Lower lobe of right lung (tissue), 2 donors: ENCODE measurements around the gene PSMC5. TPM values are rescaled to one million over a fixed set of nuclear protein-coding genes. Genes with fewer than 3 reads are reported as not detected.

ENCODE experiments used
- ATAC-seq, 2 donors: fragments of 200-7000 bp; cut with Tn5 transposase; one replicate each; pipeline ENCODE4 v1.9.1; 2020 to 2022; ENCODE audit warnings: mild to moderate bottlenecking in 2 of 2, moderate library complexity in 2 of 2
- DNase-seq: peaks from one replicate; pipeline ENCODE4 v3.0.0-alpha.2; 2020
- H3K27ac ChIP-seq: fragments of 200-600 bp; one replicate; pipeline ENCODE4 v1.8.0; 2022
- H3K27me3 ChIP-seq: fragments of 200-600 bp; one replicate; pipeline ENCODE4 v1.8.0; 2022; ENCODE audit warnings: low read depth
- H3K36me3 ChIP-seq: fragments of 200-600 bp; one replicate; pipeline ENCODE4 v1.8.0; 2022; ENCODE audit warnings: mild to moderate bottlenecking
- H3K4me1 ChIP-seq: fragments of 200-600 bp; one replicate; pipeline ENCODE4 v1.8.0; 2022
- H3K4me3 ChIP-seq: fragments of 200-600 bp; one replicate; pipeline ENCODE4 v1.8.0; 2022; ENCODE audit warnings: mild to moderate bottlenecking
- H3K9me3 ChIP-seq: fragments of 200-600 bp; one replicate; pipeline ENCODE4 v1.8.0; 2022
- CTCF ChIP-seq: fragments of 200-600 bp; IDR thresholded peaks from one replicate; pipeline ENCODE4 v1.8.0; 2022; ENCODE audit warnings: antibody characterized with exemption, mild to moderate bottlenecking
- intact Hi-C: fragments of 100-400 bp; cut with DNase I; formaldehyde crosslinking; loops from one replicate; pipeline ENCODE4 v1.11.0; 2022
- total RNA-seq: library from RNA; stranded (reverse); fragmentation: NEBNext Ultra II Directional; extraction: Animal tissue kit (Norgen Biotek cat#: 25700); gene quantifications from one replicate; pipeline ENCODE4 v1.2.1, GENCODE V29; 2021
- donor health status: DM: no; HTN: yes; CAD: no; lungs with severe emphysema.

PSMC5 gene
- total RNA-seq, 1 donor from 2014 or later, result 98.6 TPM

GRCh38 chr17:63845509-63845908 lies 18.3 kb downstream of the PSMC5 start:
- Histone ChIP-seq H3K27me3 (no peaks in the 10 kb centered on the region), H3K4me1 (peaks cover 28% of the 10 kb centered on the region), H3K36me3 (no peaks in the 10 kb centered on the region), H3K27ac (no peak overlapping the region), H3K4me3 (no peak overlapping the region), H3K9me3 (peaks cover 3% of the 10 kb centered on the region)
- no peak for DNase-seq
- TF ChIP-seq CTCF, result no peak
- intact Hi-C loops, result no loop called here
- ATAC-seq, result no peak

- no peak for DNase-seq
- Histone ChIP-seq H3K27me3 (no peaks in the 10 kb centered on the region), H3K9me3 (peaks cover 3% of the 10 kb centered on the region), H3K4me3 (no peak overlapping the region), H3K4me1 (peaks cover 17% of the 10 kb centered on the region), H3K27ac (no peak overlapping the region), H3K36me3 (no peaks in the 10 kb centered on the region)
- TF ChIP-seq CTCF, result no peak
- intact Hi-C loops, result no loop called here
- ATAC-seq, result no peak
Measured at GRCh38 chr17:63847525-63848249, 20.5 kb downstream of the PSMC5 start.

GRCh38 chr17:63848834-63849689 lies 21.8 kb downstream of the PSMC5 start:
- DNase-seq (peak; percentile 95), ATAC-seq (peak; percentile 97)
- peak; percentile 54 for TF ChIP-seq CTCF
- Histone ChIP-seq H3K27ac (peak overlapping the region; percentile 78), H3K4me1 (peaks cover 10% of the 10 kb centered on the region), H3K36me3 (no peaks in the 10 kb centered on the region), H3K27me3 (no peaks in the 10 kb centered on the region), H3K9me3 (peaks cover 3% of the 10 kb centered on the region), H3K4me3 (peak overlapping the region; percentile 43)
- intact Hi-C loops, result no loop called here

GRCh38 chr17:63850401-63850800 lies 23.2 kb downstream of the PSMC5 start:
- DNase-seq (no peak), ATAC-seq (no peak)
- Histone ChIP-seq H3K27ac (no peak overlapping the region), H3K36me3 (no peaks in the 10 kb centered on the region), H3K4me3 (no peak overlapping the region), H3K9me3 (peaks cover 3% of the 10 kb centered on the region), H3K4me1 (peaks cover 8% of the 10 kb centered on the region), H3K27me3 (no peaks in the 10 kb centered on the region)
- intact Hi-C loops, result no loop called here
- no peak for TF ChIP-seq CTCF

- Histone ChIP-seq H3K9me3 (peaks cover 3% of the 10 kb centered on the region), H3K4me1 (peaks cover 8% of the 10 kb centered on the region), H3K4me3 (no peak overlapping the region), H3K27ac (no peak overlapping the region), H3K36me3 (no peaks in the 10 kb centered on the region), H3K27me3 (no peaks in the 10 kb centered on the region)
- no peak for ATAC-seq
- intact Hi-C loops, result no loop called here
- no peak for DNase-seq
- no peak for TF ChIP-seq CTCF
Measured at GRCh38 chr17:63853260-63853659, 26.0 kb downstream of the PSMC5 start.
